ENCODE data around the gene PCBP3. TPM values are rescaled to one million over a fixed set of nuclear protein-coding genes. Genes with fewer than 3 reads are reported as not detected.

Gene PCBP3
- total RNA-seq, 1 donor from 2014 or later, result not detected

DNA sequence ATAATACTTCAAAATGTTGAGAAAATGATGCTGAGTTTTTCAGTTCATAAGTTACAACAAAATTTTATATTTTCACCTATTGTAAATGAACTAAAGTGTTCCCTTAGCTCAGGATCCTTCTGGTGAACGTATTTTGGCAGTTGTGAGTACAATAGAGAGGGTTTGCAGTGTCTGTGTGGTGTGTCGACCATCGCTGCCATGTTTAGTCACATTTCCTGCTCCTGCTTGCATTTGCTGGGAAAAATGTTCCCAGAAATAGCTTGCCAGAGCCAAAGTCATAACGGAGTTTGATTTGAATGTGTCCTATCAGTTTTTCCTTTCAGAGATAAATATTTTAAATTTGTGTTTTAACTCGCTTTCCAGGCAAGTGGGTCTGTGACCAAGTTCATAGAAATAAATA is 220.9 kb downstream of the PCBP3 start:
- Histone ChIP-seq H3K27me3 (ENCODE audit: control insufficient read depth, insufficient read depth, low read length) (no peaks in the 10 kb centered on the region), H3K36me3 (ENCODE audit: control insufficient read depth, insufficient read depth, low read length) (no peaks in the 10 kb centered on the region), H3K4me3 (ENCODE audit: low read depth, low read length) (no peak overlapping the region)
- no peak for FAIRE-seq
- no peak for DNase-seq (ENCODE audit: low read depth)
- no peak for TF ChIP-seq CTCF (IDR thresholded peaks at IDR 0.05; ENCODE audit: insufficient read depth, low read length, severe bottlenecking)

DNA sequence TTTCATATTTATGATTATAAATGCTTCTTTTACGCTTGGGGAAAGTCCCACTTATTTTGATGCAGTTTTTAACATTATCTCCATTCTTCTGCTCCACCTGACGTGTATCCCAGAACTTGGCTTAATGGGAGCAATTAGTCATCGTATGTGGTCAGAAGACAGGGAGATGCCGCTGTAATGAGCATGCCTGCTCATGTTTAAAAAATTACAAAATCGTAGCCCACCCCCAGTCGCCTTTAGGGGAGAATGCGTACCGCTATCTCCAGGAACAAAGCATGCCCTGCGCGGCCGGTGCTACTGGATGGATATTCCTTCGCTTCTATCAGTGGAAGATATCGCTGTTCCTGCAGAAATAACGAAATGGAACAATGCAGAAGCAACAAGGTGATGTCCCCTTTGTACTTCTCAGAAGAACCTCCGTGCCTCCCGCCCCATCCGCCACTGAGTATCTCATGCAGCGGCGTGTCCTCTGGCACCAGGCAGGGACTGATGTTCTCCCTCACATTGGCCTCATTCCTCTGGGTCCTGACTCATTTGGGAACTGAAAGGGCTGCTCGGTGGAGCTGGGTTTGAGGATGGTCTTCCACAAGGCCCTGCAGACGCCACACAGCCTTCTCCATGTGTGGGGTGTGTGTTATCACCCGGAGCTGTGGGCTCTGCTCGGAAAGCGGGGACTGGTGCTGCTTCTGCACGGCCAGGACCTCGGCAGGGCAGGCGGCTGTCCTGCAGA is 221.7 kb downstream of the PCBP3 start:
- FAIRE-seq (no peak), DNase-seq (ENCODE audit: low read depth) (peak; percentile 49)
- H3K27me3 ChIP-seq (ENCODE audit: control insufficient read depth, insufficient read depth, low read length), result no peaks in the 10 kb centered on the region
- H3K36me3 ChIP-seq (ENCODE audit: control insufficient read depth, insufficient read depth, low read length), result no peaks in the 10 kb centered on the region
- TF ChIP-seq CTCF (IDR thresholded peaks at IDR 0.05; ENCODE audit: insufficient read depth, low read length, severe bottlenecking), result no peak
- no peak overlapping the region for H3K4me3 ChIP-seq (ENCODE audit: low read depth, low read length)

GRCh38 chr21:45866551-45866950 is 223.0 kb downstream of the PCBP3 start:
- no peak for TF ChIP-seq CTCF (IDR thresholded peaks at IDR 0.05; ENCODE audit: insufficient read depth, low read length, severe bottlenecking)
- H3K27me3 ChIP-seq (ENCODE audit: control insufficient read depth, insufficient read depth, low read length), result no peaks in the 10 kb centered on the region
- FAIRE-seq (no peak), DNase-seq (ENCODE audit: low read depth) (no peak)
- H3K4me3 ChIP-seq (ENCODE audit: low read depth, low read length), result no peak overlapping the region
- H3K36me3 ChIP-seq (ENCODE audit: control insufficient read depth, insufficient read depth, low read length), result no peaks in the 10 kb centered on the region

DNA sequence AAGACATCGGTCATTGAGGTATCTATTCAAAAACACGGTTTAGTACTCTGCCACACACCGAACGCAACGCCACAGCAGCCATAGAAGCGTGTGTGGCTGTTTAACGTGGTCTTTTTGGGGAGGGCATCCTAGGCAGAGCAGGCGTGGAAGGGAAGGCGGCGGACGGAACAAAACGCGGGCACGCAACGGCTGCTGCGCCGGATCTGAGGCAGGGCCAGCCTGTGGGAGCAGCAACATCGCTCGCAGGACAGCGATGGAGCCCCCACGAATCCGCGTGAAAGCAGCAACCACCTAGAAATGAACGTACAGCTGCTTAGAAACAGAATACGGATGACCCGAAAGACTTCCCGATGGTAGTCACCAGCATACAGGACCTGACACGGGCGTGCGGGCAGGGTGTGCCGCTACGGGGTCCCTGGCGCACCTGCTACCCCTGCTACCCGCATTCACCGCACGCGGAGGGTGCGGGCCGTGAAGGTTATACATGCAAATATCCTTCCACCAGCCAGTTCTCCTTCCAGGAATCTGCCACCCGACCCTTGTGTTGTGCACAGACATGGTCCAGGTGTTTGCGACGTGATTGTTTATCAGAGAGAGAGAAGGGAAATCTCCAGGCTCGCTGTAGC is 223.6 kb downstream of the PCBP3 start:
- FAIRE-seq, result peak; percentile 50
- TF ChIP-seq CTCF (IDR thresholded peaks at IDR 0.05; ENCODE audit: insufficient read depth, low read length, severe bottlenecking), result no peak
- no peaks in the 10 kb centered on the region for H3K27me3 ChIP-seq (ENCODE audit: control insufficient read depth, insufficient read depth, low read length)
- H3K36me3 ChIP-seq (ENCODE audit: control insufficient read depth, insufficient read depth, low read length), result no peaks in the 10 kb centered on the region
- no peak for DNase-seq (ENCODE audit: low read depth)
- no peak overlapping the region for H3K4me3 ChIP-seq (ENCODE audit: low read depth, low read length)

DNA sequence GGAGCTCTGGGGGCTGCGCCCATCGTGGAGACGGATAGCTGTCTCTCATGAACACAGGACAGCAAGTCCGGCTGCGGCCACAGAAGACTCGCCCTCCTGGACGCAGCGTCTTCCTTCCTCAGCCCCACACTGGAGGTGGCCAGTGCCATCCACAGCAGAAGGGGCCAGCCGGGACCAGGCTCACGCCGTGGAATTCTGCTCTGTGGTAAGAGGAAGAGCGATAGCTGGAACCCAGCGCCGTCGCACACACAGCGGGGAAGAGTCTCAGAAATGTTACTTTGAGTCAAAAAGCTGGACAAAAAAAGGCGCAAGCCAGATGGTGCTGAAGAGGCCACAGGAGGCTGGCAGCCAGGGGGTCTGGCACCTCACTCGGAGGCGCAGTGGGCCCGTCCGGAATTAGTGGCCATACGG is 224.2 kb downstream of the PCBP3 start:
- FAIRE-seq (no peak), DNase-seq (ENCODE audit: low read depth) (no peak)
- H3K36me3 ChIP-seq (ENCODE audit: control insufficient read depth, insufficient read depth, low read length), result no peaks in the 10 kb centered on the region
- H3K27me3 ChIP-seq (ENCODE audit: control insufficient read depth, insufficient read depth, low read length), result no peaks in the 10 kb centered on the region
- H3K4me3 ChIP-seq (ENCODE audit: low read depth, low read length), result no peak overlapping the region
- TF ChIP-seq CTCF (IDR thresholded peaks at IDR 0.05; ENCODE audit: insufficient read depth, low read length, severe bottlenecking), result no peak

Measured in bronchial epithelial cell (primary cell).